Hepatic stellate cell (primary cell): Measurements from ENCODE around the gene TNFAIP3.
"Not testable (repeated sequence)": the region's sequence is repeated elsewhere in the genome, so short reads cannot be mapped to it uniquely, and the experiment has no call there.

Experiments used
- DNase-seq: peaks from one replicate; pipeline ENCODE4 v3.0.0; 2011; ENCODE audit warnings: low spot score

Gene TNFAIP3

DNA sequence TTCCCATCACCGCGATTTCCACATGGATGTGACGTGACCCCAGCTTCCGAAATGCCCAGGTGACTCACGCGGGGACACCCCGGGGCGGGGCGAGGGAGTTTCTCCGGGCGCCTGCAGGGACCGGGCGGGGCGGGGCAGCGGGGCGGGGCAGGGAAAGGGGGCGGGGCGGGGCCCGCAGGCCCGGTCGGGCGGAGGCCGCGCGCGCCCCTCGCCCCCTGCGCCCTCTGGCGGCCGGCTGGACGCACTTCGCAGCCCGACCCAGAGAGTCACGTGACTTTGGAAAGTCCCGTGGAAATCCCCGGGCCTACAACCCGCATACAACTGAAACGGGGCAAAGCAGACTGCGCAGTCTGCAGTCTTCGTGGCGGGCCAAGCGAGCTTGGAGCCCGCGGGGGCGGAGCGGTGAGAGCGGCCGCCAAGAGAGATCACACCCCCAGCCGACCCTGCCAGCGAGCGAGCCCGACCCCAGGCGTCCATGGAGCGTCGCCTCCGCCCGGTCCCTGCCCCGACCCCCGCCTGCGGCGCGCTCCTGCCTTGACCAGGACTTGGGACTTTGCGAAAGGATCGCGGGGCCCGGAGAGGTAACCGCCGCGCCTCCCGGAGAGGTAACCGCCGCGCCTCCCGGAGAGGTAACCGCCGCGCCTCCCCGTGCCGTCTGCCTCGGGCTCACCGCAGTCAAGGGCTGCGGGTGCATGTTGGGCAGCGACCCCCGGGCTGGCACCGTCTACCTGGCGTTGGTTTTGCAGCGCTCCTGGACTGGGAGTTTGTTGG is at the start of gene TNFAIP3:
Gene TNFAIP3, plus strand, starts transcription at position 346 of the 771 bp plus-strand sequence. CDS start 3,969 bp downstream, outside the sequence.
- peak; percentile 93 for DNase-seq

DNA sequence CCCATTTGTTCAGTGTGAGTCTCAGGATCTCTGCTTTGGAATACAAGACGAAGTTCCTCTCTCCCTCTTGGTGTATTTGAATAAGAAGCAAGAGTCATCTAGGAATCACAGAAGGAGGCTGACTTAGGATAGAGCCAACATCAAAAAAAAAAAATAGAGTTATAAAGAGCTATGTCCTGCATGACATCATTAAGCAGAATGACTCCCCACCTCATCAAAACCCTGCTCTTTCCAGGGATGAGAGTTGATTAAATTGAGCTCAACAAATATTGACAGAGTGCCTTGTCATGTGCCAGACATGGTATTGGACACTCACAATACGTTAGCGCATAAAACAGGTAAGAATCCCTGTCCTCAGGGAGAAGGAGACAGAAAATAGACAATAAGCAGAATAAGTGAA is 48.6 kb upstream of the TNFAIP3 start:
- no peak for DNase-seq

DNA sequence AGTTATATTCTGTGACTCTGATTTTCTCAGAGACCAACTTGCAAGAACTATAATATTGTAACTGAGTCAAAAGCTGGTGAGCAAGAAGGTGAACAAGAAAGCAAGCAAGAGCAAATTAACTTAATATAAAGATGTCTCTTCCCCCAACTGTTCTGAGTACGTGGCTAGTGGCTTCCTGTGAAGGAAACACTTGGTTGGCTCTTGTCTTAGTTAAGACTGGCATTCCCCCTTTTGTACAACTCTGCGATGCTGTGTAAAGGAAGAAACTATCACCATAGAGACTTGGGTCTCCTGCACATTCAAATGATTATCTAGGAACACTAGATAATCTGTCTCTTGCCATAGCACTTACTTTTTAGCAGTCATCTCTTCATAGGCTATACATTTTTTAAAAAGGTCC is 47.3 kb upstream of the TNFAIP3 start:
- DNase-seq, result no peak

DNA sequence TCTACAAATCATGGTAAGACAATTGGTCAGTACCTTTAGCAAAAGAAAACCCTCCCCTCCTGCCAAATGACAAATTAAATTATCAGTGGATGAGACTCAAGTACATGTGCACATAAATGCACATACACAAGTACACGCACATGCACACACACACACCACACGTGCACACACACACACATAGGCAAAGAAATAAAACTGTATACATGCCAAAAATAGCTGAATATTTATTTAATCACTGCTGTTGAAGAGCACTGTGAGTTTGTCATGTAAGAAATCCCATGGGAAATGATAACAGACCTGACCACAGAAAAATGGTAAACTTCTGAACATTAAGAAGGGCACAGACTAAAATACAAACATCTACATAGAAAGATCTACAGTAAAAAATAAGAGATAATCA is 46.6 kb upstream of the TNFAIP3 start:
- DNase-seq, result peak; percentile 26

- DNase-seq, result no peak
Observed at GRCh38 chr6:137820952-137821351, 46.1 kb upstream of the TNFAIP3 start.

GRCh38 chr6:137821491-137821890 is 45.6 kb upstream of the TNFAIP3 start:
- DNase-seq, result no peak

GRCh38 chr6:137823826-137824555 is 43.1 kb upstream of the TNFAIP3 start:
- DNase-seq, result peak; percentile 53

DNA sequence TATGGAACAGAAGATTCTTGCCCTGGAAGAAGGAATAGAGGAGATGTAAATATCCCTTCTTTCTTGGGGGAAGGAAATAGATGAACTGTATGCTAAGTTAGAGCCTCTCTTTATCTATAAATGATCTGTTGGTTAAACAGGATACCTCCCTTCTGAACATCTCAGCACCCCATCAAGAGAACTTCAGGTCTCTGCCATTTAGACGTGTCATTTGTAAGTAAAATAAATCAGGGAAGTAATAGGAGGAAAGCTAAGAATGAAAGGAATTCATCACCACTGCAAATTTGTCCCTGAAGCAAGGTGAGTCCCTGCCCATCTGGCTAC is 42.5 kb upstream of the TNFAIP3 start:
- no peak for DNase-seq

GRCh38 chr6:137824896-137825295 is 42.2 kb upstream of the TNFAIP3 start:
- DNase-seq, result no peak

- DNase-seq, result no peak
Observed at GRCh38 chr6:137827411-137827940, 39.6 kb upstream of the TNFAIP3 start.

DNA sequence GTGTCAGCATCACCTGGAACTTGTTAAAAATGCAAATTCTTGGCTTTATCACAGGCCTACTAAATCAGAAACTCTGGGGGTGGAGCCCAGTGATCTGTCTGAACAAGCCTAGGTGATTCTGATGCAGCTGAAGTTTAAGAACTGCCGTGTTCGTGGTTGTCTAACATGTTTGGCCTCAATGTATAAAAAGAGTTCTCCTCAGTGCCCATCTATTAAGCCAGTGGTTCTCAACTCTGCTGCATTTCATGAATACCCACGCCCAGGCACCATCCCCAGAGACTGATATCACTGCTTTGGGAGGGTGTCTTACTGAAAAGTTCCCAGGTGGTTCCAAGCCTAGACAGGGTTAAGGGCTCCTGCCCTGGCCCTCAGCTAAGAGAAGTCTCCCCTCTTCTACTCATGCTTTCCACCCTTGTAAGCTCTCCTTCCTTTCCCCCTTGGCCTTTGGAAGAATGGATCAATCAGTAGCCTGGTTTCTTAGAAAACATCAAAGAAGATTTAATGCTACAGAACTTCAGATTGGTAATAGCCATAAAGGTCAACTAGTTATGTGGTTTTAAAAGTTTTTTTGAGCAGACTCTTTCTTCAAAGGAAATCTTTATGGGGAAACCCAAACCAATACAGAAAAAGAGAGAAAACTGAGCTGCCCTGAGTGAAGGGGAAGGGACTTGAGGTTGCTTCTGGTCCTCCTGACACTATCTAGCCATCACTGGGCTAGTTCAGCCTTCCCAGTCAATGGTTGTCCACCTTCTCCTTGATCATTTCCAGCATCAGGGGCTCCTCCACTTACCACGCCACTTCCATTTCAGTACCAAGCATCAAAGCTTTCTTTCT is 38.9 kb upstream of the TNFAIP3 start:
- DNase-seq, result no peak

- DNase-seq, result no peak
Observed at GRCh38 chr6:137829641-137830083, 37.4 kb upstream of the TNFAIP3 start.

GRCh38 chr6:137830511-137830911 is 36.5 kb upstream of the TNFAIP3 start:
- DNase-seq, result no peak

DNA sequence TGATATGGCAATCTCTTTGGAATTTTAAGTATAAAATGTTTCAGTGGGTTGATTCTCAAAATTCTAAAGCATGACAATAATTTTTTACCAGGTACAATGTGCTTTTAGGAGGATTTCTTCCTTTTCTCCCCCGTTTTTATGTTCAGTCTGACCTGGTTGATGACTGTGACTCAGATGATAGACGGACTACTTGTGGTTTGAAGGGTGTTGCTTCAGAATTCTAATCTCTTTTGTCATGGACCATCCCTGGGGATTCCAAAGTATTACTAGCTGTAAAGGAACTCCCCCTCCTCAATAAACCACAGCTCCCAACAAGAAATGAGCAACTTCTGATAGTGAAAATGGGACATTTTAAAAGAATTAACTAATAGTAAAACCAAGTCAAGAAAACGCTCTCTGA is 34.9 kb upstream of the TNFAIP3 start:
- DNase-seq, result peak; percentile 60

DNA sequence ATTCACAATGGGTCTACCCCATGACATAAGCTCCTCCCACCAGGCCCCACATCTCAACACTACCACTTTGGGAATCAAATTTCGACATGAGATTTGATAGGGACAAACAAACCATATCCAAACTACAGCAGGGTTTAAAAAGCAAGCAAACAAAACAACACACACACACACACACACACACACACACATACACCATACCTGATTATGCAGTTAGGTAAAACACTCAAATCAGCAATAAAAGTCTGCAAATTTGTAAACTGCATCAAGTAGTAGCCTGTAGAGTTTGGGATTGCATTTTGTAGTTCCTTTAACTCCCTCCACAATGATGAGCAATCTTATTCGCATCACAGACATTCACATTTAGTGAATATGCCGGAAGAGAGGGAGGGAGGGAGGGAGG is 32.6 kb upstream of the TNFAIP3 start:
- no peak for DNase-seq

GRCh38 chr6:137836788-137837187 is 30.3 kb upstream of the TNFAIP3 start:
- no peak for DNase-seq

DNA sequence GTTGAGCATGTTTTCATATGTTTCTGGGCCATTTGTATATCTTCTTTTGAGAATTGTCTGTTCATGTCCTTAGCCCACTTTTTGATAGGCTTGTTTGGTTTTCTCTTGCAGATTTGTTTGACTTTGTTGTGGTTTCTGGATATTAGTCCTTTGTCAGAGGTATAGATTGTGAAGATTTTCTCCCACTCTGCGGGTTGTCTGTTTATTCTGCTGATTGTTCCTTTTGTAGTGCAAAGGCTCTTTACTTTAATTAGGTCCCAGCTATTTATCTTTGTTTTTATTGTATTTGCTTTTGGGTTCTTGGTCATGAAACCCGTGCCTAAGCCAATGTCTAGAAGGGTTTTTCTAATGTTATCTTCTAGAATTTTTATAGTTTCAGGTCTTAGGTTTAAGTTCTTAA is 29.0 kb upstream of the TNFAIP3 start:
- DNase-seq, result not testable (repeated sequence)

DNA sequence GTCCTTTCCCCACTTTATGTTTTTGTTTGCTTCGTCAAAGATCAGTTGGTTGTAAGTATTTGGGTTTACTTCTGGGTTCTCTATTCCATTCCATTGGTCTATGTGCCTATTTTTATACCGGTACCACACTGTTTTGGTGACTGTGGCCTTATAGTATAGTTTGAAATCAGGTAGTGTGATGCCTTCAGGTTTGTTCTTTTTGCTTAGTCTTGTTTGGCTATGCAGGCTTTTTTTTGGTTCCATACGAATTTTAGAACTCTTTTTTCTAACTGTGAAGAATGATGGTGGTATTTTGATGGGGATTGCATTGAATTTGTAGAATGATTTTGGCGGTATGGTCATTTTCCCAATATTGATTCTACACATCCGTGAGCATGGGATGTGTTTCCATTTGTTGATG is 28.5 kb upstream of the TNFAIP3 start:
- not testable (repeated sequence) for DNase-seq

DNA sequence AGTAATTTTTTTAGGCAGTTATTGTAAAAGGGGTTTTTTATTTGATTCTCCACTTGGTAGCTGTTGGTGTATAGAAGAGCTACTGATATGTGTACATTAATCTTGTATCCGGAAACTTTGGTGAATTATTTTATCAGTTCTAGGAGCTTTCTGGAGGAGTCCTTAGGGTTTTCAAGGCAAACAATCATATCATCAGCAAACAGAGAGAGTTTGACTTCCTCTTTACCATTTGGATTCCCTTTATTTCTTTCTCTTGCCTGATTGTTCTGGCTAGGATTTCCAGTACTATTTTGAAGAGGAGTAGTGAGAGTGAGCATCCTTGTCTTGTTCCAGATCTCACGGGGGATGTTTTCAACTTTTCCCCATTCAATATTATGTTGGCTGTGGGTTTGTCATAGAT is 28.0 kb upstream of the TNFAIP3 start:
- DNase-seq, result no peak

- no peak for DNase-seq
Observed at GRCh38 chr6:137840252-137840651, 26.8 kb upstream of the TNFAIP3 start.

DNA sequence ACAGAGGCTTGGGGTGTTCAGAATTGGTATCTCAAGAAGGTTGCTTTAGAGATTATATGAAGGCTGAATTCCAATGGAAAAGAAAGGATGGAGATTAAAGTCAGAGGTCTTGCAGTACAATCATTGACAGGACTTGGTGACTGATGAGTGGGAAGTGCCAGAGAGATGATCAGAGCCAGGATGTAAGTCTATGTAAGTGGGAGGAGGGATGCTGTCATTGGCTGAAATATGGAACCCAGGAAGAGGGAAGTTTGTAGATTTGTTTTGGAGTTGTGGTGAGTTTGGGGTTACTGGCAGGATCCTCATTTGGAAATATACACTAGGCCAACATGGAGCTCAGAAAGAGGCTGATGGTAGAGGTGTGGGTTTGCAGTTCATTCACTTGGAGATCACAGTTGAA is 23.8 kb upstream of the TNFAIP3 start:
- no peak for DNase-seq

DNA sequence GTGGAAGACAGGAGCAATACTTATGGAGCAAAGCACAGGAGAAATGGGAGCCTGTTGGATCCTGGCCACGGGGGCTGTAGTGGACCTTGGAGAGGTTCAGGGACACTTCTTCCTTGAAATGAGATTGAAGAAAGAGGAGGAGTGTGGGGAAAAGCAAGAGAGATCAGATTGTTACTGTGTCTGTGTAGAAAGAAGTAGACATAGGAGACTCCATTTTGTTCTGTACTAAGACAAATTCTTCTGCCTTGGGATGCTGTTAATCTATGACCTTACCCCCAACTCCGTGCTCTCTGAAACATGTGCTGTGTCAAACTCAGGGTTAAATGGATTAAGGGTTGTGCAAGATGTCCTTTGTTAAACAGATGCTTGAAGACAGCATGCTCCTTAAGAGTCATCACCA is 22.7 kb upstream of the TNFAIP3 start:
- not testable (repeated sequence) for DNase-seq
